ENCODE results near the gene SPRY4.
"Not testable (repeated sequence)": the region's sequence is repeated elsewhere in the genome, so short reads cannot be mapped to it uniquely, and the experiment has no call there.

SPRY4 gene

GRCh38 chr5:142324871-142325724 lies at the start of gene SPRY4:
TSS of gene SPRY4 (minus strand) at chr5:142325021. CDS start at chr5:142315108, 9,913 bp downstream.
- peak; percentile 90 for DNase-seq (ENCODE audit: low spot score)

- DNase-seq (ENCODE audit: low spot score) = no peak
Measured at GRCh38 chr5:142368529-142368928, 43.7 kb upstream of the SPRY4 start.

- no peak for DNase-seq (ENCODE audit: low spot score)
Measured at GRCh38 chr5:142366007-142366406, 41.2 kb upstream of the SPRY4 start.

GRCh38 chr5:142364251-142365145 lies 39.7 kb upstream of the SPRY4 start:
- DNase-seq (ENCODE audit: low spot score) = no peak

GRCh38 chr5:142363619-142363963 lies 38.8 kb upstream of the SPRY4 start:
- no peak for DNase-seq (ENCODE audit: low spot score)

GRCh38 chr5:142362193-142362592 lies 37.4 kb upstream of the SPRY4 start:
- not testable (repeated sequence) for DNase-seq (ENCODE audit: low spot score)

- peak; percentile 68 for DNase-seq (ENCODE audit: low spot score)
Measured at GRCh38 chr5:142360607-142361120, 35.8 kb upstream of the SPRY4 start.

- no peak for DNase-seq (ENCODE audit: low spot score)
Measured at GRCh38 chr5:142360051-142360498, 35.3 kb upstream of the SPRY4 start.

- no peak for DNase-seq (ENCODE audit: low spot score)
Measured at GRCh38 chr5:142358648-142359047, 33.8 kb upstream of the SPRY4 start.

GRCh38 chr5:142358121-142358520 lies 33.3 kb upstream of the SPRY4 start:
- DNase-seq (ENCODE audit: low spot score) = no peak

GRCh38 chr5:142357469-142358090 lies 32.8 kb upstream of the SPRY4 start:
- DNase-seq (ENCODE audit: low spot score) = no peak

- DNase-seq (ENCODE audit: low spot score) = peak; percentile 71
Measured at GRCh38 chr5:142356716-142357468, 32.1 kb upstream of the SPRY4 start.

- DNase-seq (ENCODE audit: low spot score) = no peak
Measured at GRCh38 chr5:142356349-142356715, 31.5 kb upstream of the SPRY4 start.

- no peak for DNase-seq (ENCODE audit: low spot score)
Measured at GRCh38 chr5:142353071-142353472, 28.3 kb upstream of the SPRY4 start.

GRCh38 chr5:142350021-142350420 lies 25.2 kb upstream of the SPRY4 start:
- no peak for DNase-seq (ENCODE audit: low spot score)

GRCh38 chr5:142346706-142347105 lies 21.9 kb upstream of the SPRY4 start:
- no peak for DNase-seq (ENCODE audit: low spot score)

GRCh38 chr5:142344915-142345314 lies 20.1 kb upstream of the SPRY4 start:
- not testable (repeated sequence) for DNase-seq (ENCODE audit: low spot score)

GRCh38 chr5:142343531-142343930 lies 18.7 kb upstream of the SPRY4 start:
- no peak for DNase-seq (ENCODE audit: low spot score)

GRCh38 chr5:142342128-142342981 lies 17.5 kb upstream of the SPRY4 start:
- DNase-seq (ENCODE audit: low spot score) = no peak

GRCh38 chr5:142339781-142340180 lies 15.0 kb upstream of the SPRY4 start:
- DNase-seq (ENCODE audit: low spot score) = no peak

- DNase-seq (ENCODE audit: low spot score) = no peak
Measured at GRCh38 chr5:142334538-142334937, 9.7 kb upstream of the SPRY4 start.
